Neuronal stem cell (in vitro differentiated cells): Measurements from ENCODE around the gene CHD2.

Experiments
- DNase-seq: peaks from one replicate; pipeline ENCODE4 v3.0.0-alpha.2; 2013; ENCODE audit warnings: low spot score
- H2AFZ ChIP-seq: one replicate; pipeline ENCODE4 v1.6.1; 2013; ENCODE audit warnings: mild to moderate bottlenecking, low read length, inconsistent platforms
- H2AK5ac ChIP-seq: 2 replicates; pipeline ENCODE4 v1.6.1; 2013; ENCODE audit warnings: low read depth, mild to moderate bottlenecking, inconsistent platforms, low read length, moderate library complexity, mixed read lengths
- H2BK120ac ChIP-seq: 2 replicates; pipeline ENCODE4 v1.6.1; 2013; ENCODE audit warnings: low read depth, mild to moderate bottlenecking, inconsistent platforms, low read length, moderate library complexity, mixed read lengths
- H2BK12ac ChIP-seq: one replicate; pipeline ENCODE4 v1.6.1; 2013; ENCODE audit warnings: low read length, inconsistent platforms
- H2BK15ac ChIP-seq: 2 replicates; pipeline ENCODE4 v1.6.1; 2013; ENCODE audit warnings: mild to moderate bottlenecking, low read length, inconsistent platforms, mixed read lengths
- H2BK5ac ChIP-seq: one replicate; pipeline ENCODE4 v1.6.1; 2013; ENCODE audit warnings: inconsistent platforms, mild to moderate bottlenecking, low read length, moderate library complexity
- H3K14ac ChIP-seq: one replicate; pipeline ENCODE4 v1.6.1; 2013; ENCODE audit warnings: low read length, inconsistent platforms
- H3K18ac ChIP-seq: 2 replicates; pipeline ENCODE4 v1.6.1; 2013; ENCODE audit warnings: low read length, inconsistent platforms
- H3K23ac ChIP-seq: 2 replicates; pipeline ENCODE4 v1.6.1; 2013; ENCODE audit warnings: low read depth, mild to moderate bottlenecking, mixed read lengths, low read length, inconsistent platforms; ENCODE audit not compliant: poor library complexity
- H3K27ac ChIP-seq: replicated peaks from 3 replicates; pipeline ENCODE4 v1.5.1; 2013; ENCODE audit warnings: low read length, inconsistent platforms
- H3K27me3 ChIP-seq, 3 experiments: 2 replicates each; pipeline ENCODE4 v1.6.1; 2013; ENCODE audit warnings: low read length in 3 of 3, mild to moderate bottlenecking in 2 of 3, inconsistent platforms in 1 of 3, low read depth in 1 of 3, mixed read lengths in 1 of 3, moderate library complexity in 1 of 3; ENCODE audit not compliant: control insufficient read depth in 3 of 3, insufficient read depth in 3 of 3
- H3K36me3 ChIP-seq, 2 donors: replicated peaks in 1 of 2; 2 replicates each; pipeline ENCODE4 v1.6.1; 2013; ENCODE audit warnings: low read length in 2 of 2; ENCODE audit not compliant: control insufficient read depth in 2 of 2, insufficient read depth in 2 of 2
- H3K4ac ChIP-seq: 2 replicates; pipeline ENCODE4 v1.6.1; 2013; ENCODE audit warnings: inconsistent platforms, mild to moderate bottlenecking, low read length, moderate library complexity
- H3K4me1 ChIP-seq, 2 donors: 1 replicate in 1 of 2; 2 replicates in 1 of 2; pipeline ENCODE4 v1.6.1; 2013; ENCODE audit warnings: low read length in 2 of 2, low read depth in 1 of 2; ENCODE audit not compliant: control insufficient read depth in 2 of 2, insufficient read depth in 1 of 2
- H3K4me2 ChIP-seq: one replicate; pipeline ENCODE4 v1.6.1; 2013; ENCODE audit warnings: mild to moderate bottlenecking, low read length, inconsistent platforms; ENCODE audit not compliant: insufficient read depth, poor library complexity, severe bottlenecking
- H3K4me3 ChIP-seq, 2 donors: 2 replicates each; pipeline ENCODE4 v1.5.1; 2013; ENCODE audit warnings: low read length in 2 of 2, mild to moderate bottlenecking in 2 of 2, inconsistent platforms in 1 of 2, moderate library complexity in 1 of 2
- H3K79me1 ChIP-seq: one replicate; pipeline ENCODE4 v1.6.1; 2013; ENCODE audit warnings: low read depth, mild to moderate bottlenecking, inconsistent platforms, low read length, moderate library complexity
- H3K9ac ChIP-seq: one replicate; pipeline ENCODE4 v1.6.1; 2013; ENCODE audit warnings: mild to moderate bottlenecking, low read depth, low read length, inconsistent platforms; ENCODE audit not compliant: poor library complexity
- H3K9me3 ChIP-seq, 2 donors: replicated peaks in 1 of 2; 2 replicates each; pipeline versions ENCODE3 to v1.6.1; 2013; ENCODE audit warnings: low read length in 2 of 2, mild to moderate bottlenecking in 2 of 2, inconsistent platforms in 1 of 2, low read depth in 1 of 2, mixed read lengths in 1 of 2, moderate library complexity in 1 of 2; ENCODE audit not compliant: control insufficient read depth in 2 of 2, insufficient read depth in 1 of 2
- H4K8ac ChIP-seq: one replicate; pipeline ENCODE4 v1.6.1; 2013; ENCODE audit warnings: low read depth, mild to moderate bottlenecking, inconsistent platforms, low read length, moderate library complexity
- H4K91ac ChIP-seq: one replicate; pipeline ENCODE4 v1.6.1; 2013; ENCODE audit warnings: low read length, low read depth, mild to moderate bottlenecking, inconsistent platforms; ENCODE audit not compliant: poor library complexity
- WGBS, 2 donors: extraction: QIAGEN DNeasy Blood & Tissue Kit; methylation state at CpG; one replicate each; pipeline ENCODE4 v1.1.7; 2013; ENCODE audit warnings: missing lambda C conversion rate in 2 of 2, mixed read lengths in 1 of 2; ENCODE audit not compliant: insufficient read length in 2 of 2, insufficient replicate concordance in 1 of 2; ENCODE audit errors: extremely low coverage in 2 of 2; 5-methylcytosine and 5-hydroxymethylcytosine counted together

Gene CHD2

DNA sequence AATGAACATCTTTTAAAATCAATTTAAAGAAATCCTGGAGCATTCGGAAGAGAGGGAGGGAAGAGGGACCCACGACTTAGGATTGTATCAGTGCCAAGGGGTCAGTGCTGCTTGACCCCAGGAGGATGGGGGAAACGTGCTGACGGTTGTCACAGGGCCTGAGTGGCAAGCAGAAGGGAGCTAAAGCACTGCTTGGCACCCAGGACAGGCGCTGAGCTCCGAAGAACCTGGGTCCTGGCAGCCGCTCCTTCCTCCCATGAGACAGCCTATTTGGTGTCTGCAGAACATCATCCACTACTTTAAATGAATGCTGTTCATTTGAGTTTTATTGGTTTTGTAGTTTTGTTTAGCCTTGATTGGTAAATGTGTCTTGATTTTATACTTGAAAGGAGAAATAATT lies 134.4 kb downstream of the CHD2 start:
- H3K4ac ChIP-seq = no peak overlapping the region
- no peak overlapping the region for H2BK15ac ChIP-seq
- H3K27ac ChIP-seq = no peak overlapping the region
- peaks cover 2% of the 10 kb centered on the region for H3K79me1 ChIP-seq
- no peak overlapping the region for H4K91ac ChIP-seq
- no CpG with 5 or more reads among the region's 7 CpGs for WGBS, 2 donors
- H2AFZ ChIP-seq = no peak overlapping the region
- no peak overlapping the region for H3K4me3 ChIP-seq
- peak overlapping the region; percentile 85 for H2AK5ac ChIP-seq
- DNase-seq = no peak
- H2BK5ac ChIP-seq = peak overlapping the region; percentile 1
- H3K14ac ChIP-seq = no peak overlapping the region
- no peak overlapping the region for H2BK120ac ChIP-seq
- peaks cover 0 to 7% of the 10 kb centered on the region in 2 donors for H3K9me3 ChIP-seq
- peak overlapping the region; percentile 75 for H2BK12ac ChIP-seq
- no peak overlapping the region for H3K4me2 ChIP-seq
- H3K18ac ChIP-seq = peak overlapping the region; percentile 62
- no peaks in the 10 kb centered on the region for H3K27me3 ChIP-seq
- H3K23ac ChIP-seq = no peak overlapping the region
- peaks cover 9 to 28% of the 10 kb centered on the region in 2 donors for H3K4me1 ChIP-seq
- H4K8ac ChIP-seq = no peak overlapping the region
- H3K36me3 ChIP-seq = no peaks in the 10 kb centered on the region
- no peak overlapping the region for H3K9ac ChIP-seq

DNA sequence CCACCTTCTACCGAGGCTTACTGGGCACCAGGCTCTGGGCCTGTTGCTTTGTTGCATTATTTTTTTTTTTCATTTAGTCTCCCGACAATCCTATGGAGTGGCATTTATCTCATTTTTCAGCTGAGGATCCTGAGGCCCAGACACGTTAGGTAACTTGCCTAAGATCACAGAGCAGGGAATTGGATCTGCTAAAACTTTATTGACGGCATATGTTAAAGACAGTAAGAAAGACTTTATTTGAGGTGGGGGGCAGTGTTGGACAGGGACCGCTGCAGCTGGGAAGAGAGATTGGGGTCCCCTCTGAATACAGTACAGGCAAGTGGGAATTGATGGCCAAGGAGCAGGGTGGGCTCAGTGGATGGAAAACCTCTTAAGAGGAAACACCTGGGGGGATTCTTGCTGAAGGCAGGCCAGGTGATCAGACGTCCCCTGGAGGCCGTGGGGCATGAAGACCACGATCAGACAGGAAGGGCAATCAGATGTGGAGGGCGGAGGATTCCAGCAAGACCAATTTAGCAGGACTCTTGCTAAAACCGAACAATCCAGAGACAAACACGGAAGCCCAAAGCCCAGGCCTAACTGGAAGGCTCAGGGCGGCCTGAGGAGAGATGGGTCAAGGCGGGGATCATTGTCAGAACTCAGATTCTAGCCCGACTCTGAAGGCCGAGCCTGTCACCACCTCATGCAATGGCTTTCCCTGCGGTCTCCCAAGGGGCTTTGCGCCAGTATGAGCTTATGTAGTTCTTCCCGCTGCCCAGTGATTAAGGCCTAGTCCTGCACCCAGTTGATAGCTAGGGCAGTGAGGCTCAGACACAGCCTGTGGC lies 135.2 kb downstream of the CHD2 start:
- Histone ChIP-seq H3K14ac (no peak overlapping the region), H2BK12ac (no peak overlapping the region), H3K18ac (peak overlapping the region; percentile 57), H4K8ac (no peak overlapping the region), H3K36me3 (no peaks in the 10 kb centered on the region), H2BK5ac (peak overlapping the region; percentile 1), H3K27ac (no peak overlapping the region), H2AFZ (no peak overlapping the region), H3K4me2 (no peak overlapping the region), H2BK15ac (no peak overlapping the region), H3K9ac (no peak overlapping the region), H2AK5ac (peak overlapping the region; percentile 88), H3K4ac (no peak overlapping the region), H3K4me3 (no peak overlapping the region), H3K23ac (no peak overlapping the region), H3K4me1 (peaks cover 9 to 25% of the 10 kb centered on the region in 2 donors), H3K27me3 (no peaks in the 10 kb centered on the region), H4K91ac (no peak overlapping the region), H2BK120ac (no peak overlapping the region), H3K79me1 (peaks cover 2% of the 10 kb centered on the region), H3K9me3 (peaks cover 0 to 7% of the 10 kb centered on the region in 2 donors)
- WGBS, 2 donors = no CpG with 5 or more reads among the region's 18 CpGs
- DNase-seq = no peak

- H3K4me2 ChIP-seq = no peak overlapping the region
- H2BK5ac ChIP-seq = peak overlapping the region; percentile 83
- no peak overlapping the region for H2AFZ ChIP-seq
- H3K18ac ChIP-seq = peak overlapping the region; percentile 84
- peak overlapping the region; percentile 63 for H3K14ac ChIP-seq
- peak overlapping the region; percentile 89 for H3K23ac ChIP-seq
- peak overlapping the region; percentile 98 for H2AK5ac ChIP-seq
- peaks cover 0 to 4% of the 10 kb centered on the region in 2 donors for H3K36me3 ChIP-seq
- no peak overlapping the region for H3K4ac ChIP-seq
- WGBS, 2 donors = no CpG with 5 or more reads among the region's 32 CpGs
- no peak overlapping the region for H3K4me3 ChIP-seq
- peak overlapping the region; percentile 9 for H4K91ac ChIP-seq
- H2BK12ac ChIP-seq = peak overlapping the region; percentile 95
- H2BK15ac ChIP-seq = peak overlapping the region; percentile 92
- peaks cover 0 to 7% of the 10 kb centered on the region in 2 donors for H3K9me3 ChIP-seq
- no peak overlapping the region for H4K8ac ChIP-seq
- H3K27me3 ChIP-seq = no peaks in the 10 kb centered on the region
- peaks cover 2% of the 10 kb centered on the region for H3K79me1 ChIP-seq
- H3K9ac ChIP-seq = no peak overlapping the region
- H2BK120ac ChIP-seq = no peak overlapping the region
- DNase-seq = no peak
- H3K27ac ChIP-seq = no peak overlapping the region
- H3K4me1 ChIP-seq = peaks cover 7 to 20% of the 10 kb centered on the region in 2 donors
Observed at GRCh38 chr15:93035953-93036810, 136.1 kb downstream of the CHD2 start.
